ENCODE data around the gene CACNA1C.

DNA sequence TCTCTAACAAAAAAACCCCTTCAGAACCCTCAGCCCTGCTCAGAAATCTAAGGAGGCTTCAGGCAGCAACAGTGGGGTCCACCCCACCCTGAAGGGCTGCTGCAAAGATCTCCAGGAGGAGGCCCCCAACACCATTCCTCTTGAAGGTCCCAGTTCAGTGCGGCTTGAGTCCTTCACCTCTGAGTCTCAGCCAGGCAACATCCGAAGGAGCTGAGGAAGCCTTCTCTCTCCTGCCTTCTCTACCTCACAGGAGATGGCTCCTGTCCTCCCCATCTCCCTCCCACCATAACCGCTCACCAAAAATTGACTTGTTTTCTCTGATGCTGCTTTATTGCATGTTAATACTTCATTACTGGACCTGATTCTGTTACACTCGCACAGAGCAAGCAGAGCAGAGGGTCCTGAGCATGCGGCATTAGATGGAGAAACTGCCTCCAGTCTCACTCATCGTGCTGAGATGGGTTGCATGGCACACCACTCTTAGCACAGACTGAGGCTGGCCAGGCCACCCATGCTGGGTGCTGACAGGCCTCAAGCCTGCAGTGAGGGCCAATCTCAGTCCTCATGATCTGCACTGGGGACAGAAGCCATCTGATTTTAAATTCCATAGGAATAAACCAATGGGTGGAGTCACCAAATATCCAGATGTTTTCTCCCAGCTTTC, 224.8 kb downstream of the CACNA1C start:
- no peak for TF ChIP-seq POLR2AphosphoS5 (IDR thresholded peaks at IDR 0.05)
- TF ChIP-seq, protein P1, sequence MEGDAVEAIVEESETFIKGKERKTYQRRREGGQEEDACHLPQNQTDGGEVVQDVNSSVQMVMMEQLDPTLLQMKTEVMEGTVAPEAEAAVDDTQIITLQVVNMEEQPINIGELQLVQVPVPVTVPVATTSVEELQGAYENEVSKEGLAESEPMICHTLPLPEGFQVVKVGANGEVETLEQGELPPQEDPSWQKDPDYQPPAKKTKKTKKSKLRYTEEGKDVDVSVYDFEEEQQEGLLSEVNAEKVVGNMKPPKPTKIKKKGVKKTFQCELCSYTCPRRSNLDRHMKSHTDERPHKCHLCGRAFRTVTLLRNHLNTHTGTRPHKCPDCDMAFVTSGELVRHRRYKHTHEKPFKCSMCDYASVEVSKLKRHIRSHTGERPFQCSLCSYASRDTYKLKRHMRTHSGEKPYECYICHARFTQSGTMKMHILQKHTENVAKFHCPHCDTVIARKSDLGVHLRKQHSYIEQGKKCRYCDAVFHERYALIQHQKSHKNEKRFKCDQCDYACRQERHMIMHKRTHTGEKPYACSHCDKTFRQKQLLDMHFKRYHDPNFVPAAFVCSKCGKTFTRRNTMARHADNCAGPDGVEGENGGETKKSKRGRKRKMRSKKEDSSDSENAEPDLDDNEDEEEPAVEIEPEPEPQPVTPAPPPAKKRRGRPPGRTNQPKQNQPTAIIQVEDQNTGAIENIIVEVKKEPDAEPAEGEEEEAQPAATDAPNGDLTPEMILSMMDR (IDR thresholded peaks at IDR 0.05) = no peak
